Right renal pelvis (tissue), 4 donors: ENCODE data around the gene PNPLA4. TPM values are rescaled to one million over a fixed set of nuclear protein-coding genes. Genes with fewer than 3 reads are reported as not detected.

Experiments
- DNase-seq, 4 donors: peaks; one replicate each; pipeline ENCODE4 v3.0.0-alpha.2; 2013; ENCODE audit warnings: low read depth in 4 of 4, low spot score in 3 of 4, missing footprints in 1 of 4
- polyA plus RNA-seq, 4 donors: library from polyadenylated mRNA; unstranded; fragments of 120-200 nt; gene quantifications; one replicate each; pipeline ENCODE4 v1.2.1, GENCODE V29; 2013; ENCODE audit not compliant: insufficient read length in 4 of 4

Gene PNPLA4
- polyA plus RNA-seq, 4 donors, result 30.1 to 31.9 (median 31.2) TPM

DNA sequence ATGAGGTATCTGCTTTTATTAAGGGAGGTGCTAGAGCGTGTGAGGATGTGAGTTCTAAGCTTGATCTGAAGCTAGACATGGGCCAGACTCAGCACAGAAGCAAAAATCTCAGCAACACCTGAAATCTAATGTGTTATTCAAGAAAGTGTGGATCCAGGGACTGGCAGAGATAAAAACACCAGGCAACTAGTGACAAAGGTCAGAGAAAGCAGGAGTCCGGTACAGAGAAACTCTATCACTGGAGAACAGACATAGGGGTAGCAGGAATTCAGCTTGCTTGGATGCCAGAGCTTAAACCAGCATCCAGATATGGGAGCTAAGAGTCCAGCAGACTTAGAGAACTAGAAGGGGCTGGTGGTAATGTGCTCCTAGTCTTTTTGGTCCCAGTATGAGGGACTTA, 50.3 kb downstream of the PNPLA4 start:
- DNase-seq, result no peak

- DNase-seq, result no peak
Observed at GRCh38 chrX:7872042-7872441, 55.2 kb downstream of the PNPLA4 start.

DNA sequence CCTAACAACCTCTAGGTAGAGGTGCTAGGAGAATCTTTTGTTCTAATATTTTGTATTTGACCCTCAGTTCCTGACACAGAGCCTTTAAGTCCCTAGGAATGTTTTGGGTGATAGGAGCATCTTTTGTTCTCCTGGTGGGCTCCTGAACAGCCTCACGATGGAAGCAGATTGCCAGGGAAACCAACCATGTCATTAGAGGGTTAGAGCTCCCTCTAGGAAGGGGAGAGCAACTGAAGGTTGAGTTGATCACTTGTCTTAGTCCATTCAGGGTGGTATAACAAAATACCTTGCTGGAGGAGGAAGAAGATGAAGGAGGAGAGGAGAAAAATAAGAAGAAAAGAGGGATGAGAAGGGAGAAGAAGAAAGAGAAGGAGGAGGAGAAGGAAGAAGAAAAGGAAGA, 75.0 kb downstream of the PNPLA4 start:
- DNase-seq, result no peak

Other genes with a start within 250 kb of the PNPLA4 start
- gene VCX, start 84.2 kb downstream of the PNPLA4 start, polyA plus RNA-seq, result under 1 TPM in 1 of 4 donors, not detected in 3; 0.14 TPM
- gene VCX2, start 243.9 kb upstream of the PNPLA4 start, polyA plus RNA-seq, result not detected